ENCODE results near the gene CBFA2T3.

- no peak for TF ChIP-seq CTCF (IDR thresholded peaks at IDR 0.05; ENCODE audit: insufficient read depth, low read depth, low read length)
- TF ChIP-seq EZH2 (IDR thresholded peaks at IDR 0.05; ENCODE audit: insufficient read depth, low read length), result no peak
Measured at GRCh38 chr16:88877564-88878289, 99.3 kb downstream of the CBFA2T3 start.

Data from astrocyte (in vitro differentiated cells and primary cell).